Type B pancreatic cell (in vitro differentiated cells): ENCODE results near the gene TMED10. TPM values are rescaled to one million over a fixed set of nuclear protein-coding genes. Genes with fewer than 3 reads are reported as not detected.
"Not testable (repeated sequence)": the region's sequence is repeated elsewhere in the genome, so short reads cannot be mapped to it uniquely, and the experiment has no call there.

Source experiments
- DNase-seq: peaks from one replicate; pipeline ENCODE4 v3.0.0; 2021; ENCODE audit warnings: mixed read lengths; ENCODE audit not compliant: unreplicated experiment; ENCODE audit errors: extremely low spot score
- H3K27ac Mint-ChIP-seq: 2 replicates; pipeline ENCODE4 v1.8.0; 2021; ENCODE audit warnings: mild to moderate bottlenecking, mixed read lengths
- H3K27me3 Mint-ChIP-seq: 2 replicates; pipeline ENCODE4 v1.8.0; 2021; ENCODE audit warnings: mixed read lengths
- H3K36me3 Mint-ChIP-seq: 2 replicates; pipeline ENCODE4 v1.8.0; 2021; ENCODE audit warnings: mixed read lengths
- H3K4me1 Mint-ChIP-seq: one replicate; pipeline ENCODE4 v1.8.0; 2021; ENCODE audit warnings: mixed read lengths; ENCODE audit not compliant: unreplicated experiment
- H3K4me3 Mint-ChIP-seq: 2 replicates; pipeline ENCODE4 v1.8.0; 2021; ENCODE audit warnings: mild to moderate bottlenecking, mixed read lengths
- H3K9me3 Mint-ChIP-seq: 2 replicates; pipeline ENCODE4 v1.8.0; 2021; ENCODE audit warnings: mixed read lengths
- total RNA-seq: library from RNA; stranded (reverse); gene quantifications from 2 replicates; pipeline ENCODE4 v1.2.1, GENCODE V29; 2021; ENCODE audit warnings: low replicate concordance
- TF ChIP-seq, protein P1 (sequence below): fragments of 200-600 bp; sonication (generic); conservative IDR thresholded peaks from 2 replicates; pipeline ENCODE4 v1.5.0; 2021; ENCODE audit warnings: antibody characterized with exemption, mild to moderate bottlenecking

The TMED10 gene
- total RNA-seq, 1 donor from 2014 or later: 273 TPM

DNA sequence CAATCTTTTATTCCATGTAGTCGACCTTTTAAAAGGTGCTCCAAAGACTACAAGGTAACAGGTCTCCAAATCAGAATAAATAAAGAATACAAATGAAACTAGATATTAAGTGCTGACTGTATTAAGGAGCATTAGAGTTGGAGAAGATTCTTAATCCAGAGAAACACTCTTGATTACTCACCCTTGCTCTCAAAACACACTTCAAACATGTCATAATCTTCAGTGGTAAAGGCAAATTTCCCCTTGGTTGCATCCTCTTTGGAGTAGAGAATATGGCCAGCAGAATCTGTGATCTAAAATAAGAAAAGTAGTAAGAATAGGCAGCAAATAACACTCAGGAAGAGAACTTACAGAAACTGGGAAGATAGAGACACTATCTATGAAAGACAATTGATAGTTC, 24.6 kb downstream of the TMED10 start:
- Mint-ChIP-seq H3K4me3 (no peak overlapping the region), H3K27ac (no peak overlapping the region), H3K36me3 (peaks cover 28% of the 10 kb centered on the region), H3K9me3 (no peaks in the 10 kb centered on the region), H3K4me1 (peaks cover 25% of the 10 kb centered on the region), H3K27me3 (no peaks in the 10 kb centered on the region)
- no peak for DNase-seq
- TF ChIP-seq, protein P1, sequence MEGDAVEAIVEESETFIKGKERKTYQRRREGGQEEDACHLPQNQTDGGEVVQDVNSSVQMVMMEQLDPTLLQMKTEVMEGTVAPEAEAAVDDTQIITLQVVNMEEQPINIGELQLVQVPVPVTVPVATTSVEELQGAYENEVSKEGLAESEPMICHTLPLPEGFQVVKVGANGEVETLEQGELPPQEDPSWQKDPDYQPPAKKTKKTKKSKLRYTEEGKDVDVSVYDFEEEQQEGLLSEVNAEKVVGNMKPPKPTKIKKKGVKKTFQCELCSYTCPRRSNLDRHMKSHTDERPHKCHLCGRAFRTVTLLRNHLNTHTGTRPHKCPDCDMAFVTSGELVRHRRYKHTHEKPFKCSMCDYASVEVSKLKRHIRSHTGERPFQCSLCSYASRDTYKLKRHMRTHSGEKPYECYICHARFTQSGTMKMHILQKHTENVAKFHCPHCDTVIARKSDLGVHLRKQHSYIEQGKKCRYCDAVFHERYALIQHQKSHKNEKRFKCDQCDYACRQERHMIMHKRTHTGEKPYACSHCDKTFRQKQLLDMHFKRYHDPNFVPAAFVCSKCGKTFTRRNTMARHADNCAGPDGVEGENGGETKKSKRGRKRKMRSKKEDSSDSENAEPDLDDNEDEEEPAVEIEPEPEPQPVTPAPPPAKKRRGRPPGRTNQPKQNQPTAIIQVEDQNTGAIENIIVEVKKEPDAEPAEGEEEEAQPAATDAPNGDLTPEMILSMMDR: no peak

DNA sequence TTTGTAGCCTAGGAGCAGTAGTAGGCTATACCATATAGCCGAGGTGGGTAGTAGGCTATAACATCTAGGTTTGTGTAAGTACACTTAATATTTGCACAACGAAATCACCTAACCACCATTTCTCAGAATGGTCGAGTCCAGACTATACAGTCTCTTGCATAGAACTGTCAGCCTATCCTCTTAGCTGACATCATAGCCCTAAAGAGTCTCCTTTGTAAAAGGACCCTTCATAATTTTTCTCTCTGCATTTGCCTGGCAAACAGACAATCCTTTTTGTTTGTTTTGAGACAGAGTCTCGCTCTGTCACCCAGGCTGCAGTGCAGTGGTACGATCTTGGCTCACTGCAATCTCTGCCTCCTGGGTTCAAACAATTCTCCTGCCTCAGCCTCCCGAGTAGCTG, 25.8 kb downstream of the TMED10 start:
- H3K4me1 Mint-ChIP-seq: peaks cover 32% of the 10 kb centered on the region
- H3K36me3 Mint-ChIP-seq: peaks cover 35% of the 10 kb centered on the region
- H3K4me3 Mint-ChIP-seq, DNase-seq, H3K27ac Mint-ChIP-seq, H3K9me3 Mint-ChIP-seq, H3K27me3 Mint-ChIP-seq: not testable (repeated sequence)

DNA sequence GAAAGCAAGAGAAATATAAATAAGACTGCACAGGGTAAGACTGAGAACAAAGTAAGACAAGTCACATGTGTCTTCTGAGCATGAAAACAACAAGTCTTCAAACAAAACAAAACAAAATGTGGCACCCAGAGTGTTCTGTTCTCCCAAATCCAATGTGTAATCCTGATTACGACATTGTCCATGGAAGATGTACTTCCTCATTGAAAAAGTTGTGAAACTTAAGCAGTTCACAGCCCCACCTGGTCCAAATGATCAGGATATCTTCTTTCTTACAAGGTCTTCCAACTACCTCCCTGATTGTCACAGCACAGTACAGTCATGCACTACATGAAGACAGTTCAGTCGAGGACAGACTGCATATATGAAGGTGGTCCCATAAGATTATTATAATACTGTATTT, 26.3 kb downstream of the TMED10 start:
- TF ChIP-seq, protein P1: no peak
- DNase-seq: no peak
- Mint-ChIP-seq H3K9me3 (no peaks in the 10 kb centered on the region), H3K4me3 (no peak overlapping the region), H3K27ac (no peak overlapping the region), H3K36me3 (peaks cover 32% of the 10 kb centered on the region), H3K4me1 (peaks cover 32% of the 10 kb centered on the region), H3K27me3 (no peaks in the 10 kb centered on the region)

DNA sequence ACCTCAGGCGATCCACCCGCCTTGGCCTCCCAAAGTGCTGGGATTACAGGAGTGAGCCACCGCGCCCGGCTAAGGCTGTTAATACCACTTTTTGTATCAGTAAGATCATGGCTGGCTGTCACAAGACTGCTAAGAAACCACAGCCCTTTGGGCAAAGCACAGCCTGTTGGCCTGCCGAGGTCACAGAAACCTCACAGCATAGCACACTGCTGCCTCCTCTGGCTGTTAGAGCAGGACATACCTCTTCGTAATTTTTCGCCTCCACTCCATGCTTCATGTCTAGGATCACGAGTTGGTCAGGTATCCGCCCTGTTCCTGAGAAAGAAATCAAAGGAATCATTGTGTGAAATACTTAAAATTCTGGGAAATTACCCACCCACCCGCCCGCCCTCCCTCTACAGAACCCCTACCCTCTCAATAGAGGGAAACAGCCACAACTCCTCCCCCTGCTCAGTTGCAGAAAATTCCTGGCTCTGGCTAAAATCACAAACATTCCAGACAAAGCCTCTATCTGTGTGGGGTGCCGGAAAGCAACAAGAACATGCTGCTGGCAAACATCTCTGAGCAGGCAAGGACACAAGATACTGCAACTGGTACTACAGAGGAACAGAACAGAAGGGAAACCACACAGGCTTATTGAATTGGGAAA, 28.9 kb downstream of the TMED10 start:
- H3K27me3 Mint-ChIP-seq: no peaks in the 10 kb centered on the region
- peak overlapping the region; percentile 39 for H3K27ac Mint-ChIP-seq
- TF ChIP-seq, protein P1: peak; percentile 63
- DNase-seq: no peak
- H3K4me1 Mint-ChIP-seq: peaks cover 38% of the 10 kb centered on the region
- H3K36me3 Mint-ChIP-seq: peaks cover 44% of the 10 kb centered on the region
- peak overlapping the region; percentile 67 for H3K4me3 Mint-ChIP-seq
- H3K9me3 Mint-ChIP-seq: no peaks in the 10 kb centered on the region

DNA sequence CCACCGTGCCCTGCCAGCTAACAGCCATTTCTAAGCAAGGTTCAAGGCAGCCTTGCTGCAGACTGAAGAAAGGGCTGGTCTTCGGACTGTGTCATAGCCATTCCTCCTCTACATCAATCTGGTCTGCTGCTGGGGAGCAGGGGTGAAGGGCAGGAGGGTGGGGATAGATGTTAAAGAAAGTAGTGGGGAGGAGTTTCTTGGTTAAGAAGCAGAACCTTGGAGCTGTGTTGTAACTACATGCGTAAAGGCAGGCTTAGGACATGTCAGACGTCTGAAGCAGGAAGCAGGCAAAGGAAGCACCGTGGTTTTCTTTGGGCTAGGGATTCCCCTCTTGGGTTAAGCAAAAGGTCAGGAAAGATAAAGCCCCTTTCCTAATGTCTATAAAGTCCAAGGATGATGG, 31.5 kb downstream of the TMED10 start:
- Mint-ChIP-seq H3K27ac (no peak overlapping the region), H3K27me3 (no peaks in the 10 kb centered on the region), H3K4me1 (peaks cover 34% of the 10 kb centered on the region), H3K9me3 (no peaks in the 10 kb centered on the region), H3K4me3 (no peak overlapping the region), H3K36me3 (peaks cover 35% of the 10 kb centered on the region)
- TF ChIP-seq, protein P1: no peak
- no peak for DNase-seq

DNA sequence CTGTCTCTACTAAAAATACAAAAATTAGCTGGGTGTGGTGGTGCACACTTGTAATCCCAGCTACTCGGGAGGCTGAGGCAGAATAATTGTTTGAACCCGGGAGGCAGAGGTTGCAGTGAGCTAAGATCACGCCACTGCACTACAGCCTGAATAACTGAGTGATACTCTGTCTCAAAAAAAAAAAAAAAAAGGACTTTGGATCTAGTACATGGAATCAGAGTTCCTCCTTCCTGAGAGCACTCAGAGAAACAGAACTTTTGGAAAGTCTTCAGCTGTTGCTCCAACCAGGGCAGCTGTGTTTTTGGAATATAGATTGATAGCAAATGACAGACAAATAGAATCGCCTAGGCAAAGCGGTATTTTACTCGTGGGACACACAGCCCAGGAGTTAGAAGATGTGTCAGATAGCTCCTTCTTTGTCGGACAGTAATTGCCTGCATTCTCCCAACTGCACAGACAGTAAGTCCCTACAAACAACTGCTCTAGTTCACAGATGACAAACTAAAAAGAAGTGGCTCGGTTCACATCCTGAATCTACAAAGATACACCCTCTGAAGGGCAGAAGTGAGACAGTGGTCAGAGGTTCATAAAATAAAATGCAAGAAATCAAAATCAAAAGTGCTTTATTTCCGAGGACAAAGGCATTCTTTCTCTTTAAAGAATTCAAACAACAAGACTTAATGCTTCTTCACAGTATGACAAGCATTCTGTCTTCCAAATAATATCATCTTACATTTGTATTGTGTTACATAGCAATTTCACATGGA, 32.5 kb downstream of the TMED10 start:
- TF ChIP-seq, protein P1: no peak
- Mint-ChIP-seq H3K36me3 (peaks cover 33% of the 10 kb centered on the region), H3K4me1 (peaks cover 34% of the 10 kb centered on the region), H3K9me3 (no peaks in the 10 kb centered on the region), H3K27me3 (no peaks in the 10 kb centered on the region), H3K27ac (no peak overlapping the region), H3K4me3 (no peak overlapping the region)
- DNase-seq: no peak
